T-cell (primary cell): ENCODE measurements around the gene NXPH4. TPM values are rescaled to one million over a fixed set of nuclear protein-coding genes. Genes with fewer than 3 reads are reported as not detected.

ENCODE experiments used
- ATAC-seq, 4 experiments: fragments of 200-7000 bp in 3 of 4; fragments of 150-1000 bp in 1 of 4; cut with Tn5 transposase; replicated peaks in 1 of 4; 1 replicate in 3 of 4; 2 replicates in 1 of 4; pipeline ENCODE4 v1.10.0; 2021; ENCODE audit warnings: moderate library complexity in 3 of 4, mild to moderate bottlenecking in 2 of 4, moderate number of reproducible peaks in 1 of 4
- CTCF ChIA-PET, 2 donors: fragments of 300-600 bp; sonication (Branson Sonifier 250); formaldehyde crosslinking; loops; one replicate each; lab custom pipeline; 2022; ENCODE audit warnings: antibody characterized with exemption in 2 of 2; lab: Charles Lee
- POLR2A ChIA-PET, 2 donors: fragments of 300-600 bp; sonication (Branson Sonifier 250); formaldehyde crosslinking; loops; one replicate each; lab custom pipeline; 2022; ENCODE audit warnings: antibody characterized with exemption in 2 of 2; lab: Charles Lee
- DNase-seq, 35 experiments: peaks; one replicate each; pipeline versions ENCODE4 v3.0.0 to v3.0.0-alpha.2; 2013 to 2023
- H3K27ac ChIP-seq: one replicate; pipeline ENCODE4 v1.5.1; 2013; ENCODE audit warnings: low read length
- H3K27me3 ChIP-seq, 2 experiments: replicated peaks in 1 of 2; 1 replicate in 1 of 2; 2 replicates in 1 of 2; pipeline versions ENCODE4 v1.6.1 to v1.7.0; 2013; ENCODE audit warnings: low read length in 1 of 2, mixed read lengths in 1 of 2; ENCODE audit not compliant: control insufficient read depth in 2 of 2, insufficient read depth in 2 of 2; ENCODE audit errors: extremely low read depth in 1 of 2
- H3K36me3 ChIP-seq, 2 donors: 1 replicate in 1 of 2; 2 replicates in 1 of 2; pipeline versions ENCODE4 v1.6.1 to v1.7.0; 2013; ENCODE audit warnings: low read length in 1 of 2; ENCODE audit not compliant: control insufficient read depth in 2 of 2, insufficient read depth in 1 of 2; ENCODE audit errors: extremely low read depth in 1 of 2
- H3K4me1 ChIP-seq, 2 experiments: 1 replicate in 1 of 2; 2 replicates in 1 of 2; pipeline versions ENCODE4 v1.6.1 to v1.7.0; 2013; ENCODE audit warnings: low read length in 2 of 2, mixed read lengths in 1 of 2; ENCODE audit not compliant: insufficient read depth in 2 of 2, control insufficient read depth in 1 of 2; ENCODE audit errors: extremely low read depth in 1 of 2
- H3K4me3 ChIP-seq, 2 donors: 1 replicate in 1 of 2; 2 replicates in 1 of 2; pipeline versions ENCODE4 v1.5.1 to v1.7.0; 2013; ENCODE audit warnings: mild to moderate bottlenecking in 2 of 2, low read length in 1 of 2, moderate library complexity in 1 of 2; ENCODE audit not compliant: control insufficient read depth in 1 of 2; ENCODE audit errors: extremely low read depth in 1 of 2
- H3K9me3 ChIP-seq: 2 replicates; pipeline ENCODE4 v1.7.0; 2013
- H3K27ac Mint-ChIP-seq, 2 donors: one replicate each; pipeline ENCODE4 v1.8.0; 2020 to 2021; ENCODE audit warnings: mild to moderate bottlenecking in 2 of 2, mixed read lengths in 2 of 2
- H3K27me3 Mint-ChIP-seq, 2 donors: one replicate each; pipeline ENCODE4 v1.8.0; 2021 to 2022; ENCODE audit warnings: mixed read lengths in 2 of 2
- H3K36me3 Mint-ChIP-seq: one replicate; pipeline ENCODE4 v1.8.0; 2021; ENCODE audit warnings: mixed read lengths
- H3K4me1 Mint-ChIP-seq, 3 donors: one replicate each; pipeline ENCODE4 v1.8.0; 2020 to 2022; ENCODE audit warnings: mixed read lengths in 3 of 3, mild to moderate bottlenecking in 1 of 3
- H3K4me3 Mint-ChIP-seq, 3 donors: one replicate each; pipeline ENCODE4 v1.8.0; 2020 to 2022; ENCODE audit warnings: mild to moderate bottlenecking in 3 of 3, mixed read lengths in 3 of 3, moderate library complexity in 3 of 3
- H3K9me3 Mint-ChIP-seq, 3 donors: one replicate each; pipeline ENCODE4 v1.8.0; 2020 to 2022; ENCODE audit warnings: mixed read lengths in 3 of 3
- WGBS: methylation state at CpG from one replicate; pipeline ENCODE4 v1.1.5; 2013; ENCODE audit warnings: missing lambda C conversion rate; ENCODE audit not compliant: insufficient coverage; 5-methylcytosine and 5-hydroxymethylcytosine counted together
- total RNA-seq, 35 experiments: library from RNA in 6 of 35; stranded (reverse) in 6 of 35; fragments of 120-200 nt in 1 of 35; gene quantifications; one replicate each; pipeline versions ENCODE4 v1.2.1 to v1.2.4 and lab custom pipeline; 2013 to 2026

NXPH4 gene
- total RNA-seq, 5 donors from 2014 or later (not counting 1 experiment from before 2014, with no cell fraction given) = 0.49 to 4.5 (median 1.0) TPM; not detected in 1

GRCh38 chr12:57209916-57210315 lies 6.7 kb upstream of the NXPH4 start:
- H3K27ac ChIP-seq = no peak overlapping the region
- ChIA-PET CTCF (no interaction called here), POLR2A (no interaction called here)
- Mint-ChIP-seq H3K27ac (no peak overlapping the region), H3K4me3 (no peak overlapping the region), H3K36me3 (no peaks in the 10 kb centered on the region), H3K9me3 (no peaks in the 10 kb centered on the region), H3K27me3 (peaks cover 17 to 19% of the 10 kb centered on the region in 2 donors), H3K4me1 (peaks cover 12 to 18% (median 17%) of the 10 kb centered on the region in 3 donors)
- H3K36me3 ChIP-seq = no peaks in the 10 kb centered on the region
- DNase-seq (no peak), ATAC-seq (no peak)
- H3K9me3 ChIP-seq = no peaks in the 10 kb centered on the region
- 76% methylated on average over 8 of the region's 8 CpGs for WGBS
- peaks cover 0 to 35% of the 10 kb centered on the region in 2 experiments for H3K27me3 ChIP-seq
- no peak overlapping the region for H3K4me3 ChIP-seq
- peaks cover 0 to 21% of the 10 kb centered on the region in 2 experiments for H3K4me1 ChIP-seq

GRCh38 chr12:57210461-57210860 lies 6.1 kb upstream of the NXPH4 start:
- Mint-ChIP-seq H3K9me3 (no peaks in the 10 kb centered on the region), H3K4me3 (no peak overlapping the region), H3K27ac (no peak overlapping the region), H3K27me3 (peaks cover 22 to 24% of the 10 kb centered on the region in 2 donors), H3K36me3 (no peaks in the 10 kb centered on the region), H3K4me1 (peaks cover 16 to 23% (median 22%) of the 10 kb centered on the region in 3 donors)
- Histone ChIP-seq H3K9me3 (no peaks in the 10 kb centered on the region), H3K4me3 (no peak overlapping the region), H3K27ac (no peak overlapping the region), H3K4me1 (peaks cover 0 to 27% of the 10 kb centered on the region in 2 experiments), H3K27me3 (peaks cover 0 to 40% of the 10 kb centered on the region in 2 experiments), H3K36me3 (no peaks in the 10 kb centered on the region)
- WGBS = 76% methylated on average over 13 of the region's 15 CpGs
- POLR2A ChIA-PET = interaction anchor here in 1 of 2 donors (0.6 kb wide), 1 partner anchor 67 kb away, joined by 7 read pairs; no protein-coding TSS in a partner anchor
- no peak for DNase-seq
- CTCF ChIA-PET = no interaction called here
- no peak for ATAC-seq

GRCh38 chr12:57210926-57211692 lies 5.5 kb upstream of the NXPH4 start:
- no peak overlapping the region for H3K4me3 ChIP-seq
- no peaks in the 10 kb centered on the region for H3K9me3 ChIP-seq
- ChIA-PET POLR2A (interaction anchor here in 1 of 2 donors (0.6 kb wide), 1 partner anchor 66 kb away, joined by 7 read pairs; no protein-coding TSS in a partner anchor), CTCF (no interaction called here)
- DNase-seq (no peak), ATAC-seq (no peak)
- Mint-ChIP-seq H3K4me1 (peaks cover 23 to 29% (median 28%) of the 10 kb centered on the region in 3 donors), H3K27ac (no peak overlapping the region), H3K27me3 (peaks cover 28 to 30% of the 10 kb centered on the region in 2 donors), H3K36me3 (no peaks in the 10 kb centered on the region), H3K4me3 (no peak overlapping the region), H3K9me3 (no peaks in the 10 kb centered on the region)
- H3K4me1 ChIP-seq = peaks cover under 1 to 33% of the 10 kb centered on the region in 2 experiments
- no peaks in the 10 kb centered on the region for H3K36me3 ChIP-seq
- 88% methylated on average over 15 of the region's 16 CpGs for WGBS
- no peak overlapping the region for H3K27ac ChIP-seq
- H3K27me3 ChIP-seq = peaks cover 0 to 46% of the 10 kb centered on the region in 2 experiments

- H3K36me3 ChIP-seq = no peaks in the 10 kb centered on the region
- Mint-ChIP-seq H3K27me3 (peaks cover 28 to 30% of the 10 kb centered on the region in 2 donors), H3K27ac (no peak overlapping the region), H3K36me3 (no peaks in the 10 kb centered on the region), H3K9me3 (no peaks in the 10 kb centered on the region), H3K4me3 (no peak overlapping the region), H3K4me1 (peaks cover 24 to 30% (median 29%) of the 10 kb centered on the region in 3 donors)
- H3K9me3 ChIP-seq = no peaks in the 10 kb centered on the region
- no peak for ATAC-seq
- CTCF ChIA-PET = interaction anchor here in 1 of 2 donors (4.3 kb wide), 1 partner anchor 26 kb away, joined by 39 read pairs; a partner anchor contains a TSS
- POLR2A ChIA-PET = no interaction called here
- peaks cover 2 to 40% of the 10 kb centered on the region in 2 experiments for H3K4me1 ChIP-seq
- no peak overlapping the region for H3K4me3 ChIP-seq
- H3K27me3 ChIP-seq = peaks cover 0 to 52% of the 10 kb centered on the region in 2 experiments
- 86% methylated on average over 13 of the region's 27 CpGs for WGBS
- no peak overlapping the region for H3K27ac ChIP-seq
- DNase-seq = no peak
Observed at GRCh38 chr12:57211791-57212700, 4.5 kb upstream of the NXPH4 start.

- ChIA-PET CTCF (interaction anchor here (0.8 to 4.3 kb wide), 6 partner anchors 10 to 30 kb away, joined by 3 to 66 read pairs (median 30); partner anchors contain the start of gene SHMT2 (in 1 of the 2)), POLR2A (no interaction called here)
- no peaks in the 10 kb centered on the region for H3K36me3 ChIP-seq
- no peak overlapping the region for H3K27ac ChIP-seq
- no peak for ATAC-seq
- H3K27me3 ChIP-seq = peaks cover 0 to 59% of the 10 kb centered on the region in 2 experiments
- no CpG with 5 or more reads among the region's 7 CpGs for WGBS
- peaks cover 2 to 47% of the 10 kb centered on the region in 2 experiments for H3K4me1 ChIP-seq
- Mint-ChIP-seq H3K27ac (no peak overlapping the region), H3K36me3 (no peaks in the 10 kb centered on the region), H3K27me3 (peaks cover 33 to 35% of the 10 kb centered on the region in 2 donors), H3K4me3 (no peak overlapping the region), H3K9me3 (no peaks in the 10 kb centered on the region), H3K4me1 (peaks cover 29 to 36% (median 36%) of the 10 kb centered on the region in 3 donors)
- no peak for DNase-seq
- no peaks in the 10 kb centered on the region for H3K9me3 ChIP-seq
- no peak overlapping the region for H3K4me3 ChIP-seq
Observed at GRCh38 chr12:57212701-57213057, 3.9 kb upstream of the NXPH4 start.
